H9 (cell line): ENCODE results near the gene PEAK3. TPM values are rescaled to one million over a fixed set of nuclear protein-coding genes. Genes with fewer than 3 reads are reported as not detected.

Experiments used
- DNase-seq: peaks from one replicate; pipeline ENCODE4 v3.0.0-alpha.2; 2017
- H2AFZ ChIP-seq: one replicate; pipeline ENCODE4 v1.6.1; 2013; ENCODE audit warnings: mild to moderate bottlenecking, low read length, control low read depth, moderate library complexity
- H2AK5ac ChIP-seq: 2 replicates; pipeline ENCODE4 v1.6.1; 2013; ENCODE audit warnings: low read length, control low read depth, mixed read lengths; ENCODE audit not compliant: insufficient read length
- H2BK120ac ChIP-seq: one replicate; pipeline ENCODE4 v1.6.1; 2013; ENCODE audit warnings: low read depth, mild to moderate bottlenecking, low read length, control low read depth, inconsistent platforms; ENCODE audit not compliant: poor library complexity, severe bottlenecking
- H2BK12ac ChIP-seq: 2 replicates; pipeline ENCODE4 v1.6.1; 2013; ENCODE audit warnings: low read length, control low read depth, mixed read lengths, low read depth; ENCODE audit not compliant: insufficient read length
- H2BK15ac ChIP-seq: 2 replicates; pipeline ENCODE4 v1.6.1; 2013; ENCODE audit warnings: low read depth, low read length, control low read depth
- H2BK20ac ChIP-seq: one replicate; pipeline ENCODE4 v1.6.1; 2013; ENCODE audit warnings: low read depth, mild to moderate bottlenecking, low read length, control low read depth, inconsistent platforms; ENCODE audit not compliant: poor library complexity, severe bottlenecking
- H2BK5ac ChIP-seq: 2 replicates; pipeline ENCODE4 v1.6.1; 2013; ENCODE audit warnings: low read length, control low read depth, mixed read lengths; ENCODE audit not compliant: insufficient read length
- H3K14ac ChIP-seq: 2 replicates; pipeline ENCODE4 v1.6.1; 2013; ENCODE audit warnings: low read length, control low read depth; ENCODE audit not compliant: insufficient read depth
- H3K18ac ChIP-seq: 2 replicates; pipeline ENCODE4 v1.6.1; 2013; ENCODE audit warnings: low read depth, mild to moderate bottlenecking, mixed read lengths, low read length, control low read depth; ENCODE audit not compliant: insufficient read length
- H3K23ac ChIP-seq: 2 replicates; pipeline ENCODE4 v1.6.1; 2013; ENCODE audit warnings: low read length, control low read depth, mixed read lengths, low read depth; ENCODE audit not compliant: insufficient read length
- H3K23me2 ChIP-seq: 2 replicates; pipeline ENCODE4 v1.6.1; 2013; ENCODE audit warnings: low read depth, mild to moderate bottlenecking, mixed read lengths, low read length, control low read depth; ENCODE audit not compliant: insufficient read length, poor library complexity, severe bottlenecking
- H3K27ac ChIP-seq: 2 replicates; pipeline ENCODE4 v1.5.1; 2013; ENCODE audit warnings: low read length, control low read depth, mixed read lengths, low read depth; ENCODE audit not compliant: insufficient read length
- H3K27me3 ChIP-seq: 2 replicates; pipeline ENCODE4 v1.6.1; 2013; ENCODE audit warnings: low read length, control low read depth, inconsistent platforms; ENCODE audit not compliant: insufficient read depth
- H3K4ac ChIP-seq: 2 replicates; pipeline ENCODE4 v1.6.1; 2013; ENCODE audit warnings: low read depth, mild to moderate bottlenecking, control low read depth, inconsistent platforms, low read length, moderate library complexity
- H3K4me1 ChIP-seq: 2 replicates; pipeline ENCODE4 v1.6.1; 2013; ENCODE audit warnings: low read length, control low read depth, inconsistent platforms; ENCODE audit not compliant: insufficient read depth
- H3K4me2 ChIP-seq: 2 replicates; pipeline ENCODE4 v1.6.1; 2013; ENCODE audit warnings: low read length, control low read depth, mixed read lengths; ENCODE audit not compliant: insufficient read length, insufficient read depth
- H3K56ac ChIP-seq: 2 replicates; pipeline ENCODE4 v1.6.1; 2013; ENCODE audit warnings: low read depth, mild to moderate bottlenecking, mixed read lengths, low read length, control low read depth; ENCODE audit not compliant: insufficient read length
- H3K79me1 ChIP-seq: 2 replicates; pipeline ENCODE4 v1.6.1; 2013; ENCODE audit warnings: low read depth, mild to moderate bottlenecking, moderate library complexity, low read length, control low read depth, inconsistent platforms; ENCODE audit not compliant: insufficient read depth, poor library complexity, severe bottlenecking
- H3K79me2 ChIP-seq: 2 replicates; pipeline ENCODE4 v1.6.1; 2013; ENCODE audit warnings: low read length, control low read depth, inconsistent platforms; ENCODE audit not compliant: insufficient read depth
- H3K9ac ChIP-seq: 2 replicates; pipeline ENCODE4 v1.6.1; 2013; ENCODE audit warnings: low read length, control low read depth, mixed read lengths; ENCODE audit not compliant: insufficient read length; ENCODE audit errors: extremely low read depth
- H3K9me3 ChIP-seq: one replicate; pipeline ENCODE4 v1.6.1; 2013; ENCODE audit warnings: low read depth, low read length, inconsistent platforms; ENCODE audit not compliant: control insufficient read depth
- H3T11ph ChIP-seq: one replicate; pipeline ENCODE4 v1.6.1; 2013; ENCODE audit warnings: mild to moderate bottlenecking, low read length, control low read depth, inconsistent platforms
- H4K20me1 ChIP-seq: one replicate; pipeline ENCODE4 v1.6.1; 2013; ENCODE audit not compliant: control insufficient read depth, insufficient read length, insufficient read depth
- H4K5ac ChIP-seq: 2 replicates; pipeline ENCODE4 v1.6.1; 2013; ENCODE audit warnings: low read depth, mild to moderate bottlenecking, mixed read lengths, low read length, control low read depth; ENCODE audit not compliant: insufficient read length
- H4K8ac ChIP-seq: replicated peaks from 2 replicates; pipeline ENCODE4 v1.6.1; 2013; ENCODE audit warnings: low read length, control low read depth, mixed read lengths, low read depth; ENCODE audit not compliant: insufficient read length
- H4K91ac ChIP-seq: 2 replicates; pipeline ENCODE4 v1.6.1; 2013; ENCODE audit warnings: low read depth, mild to moderate bottlenecking, moderate library complexity, mixed read lengths, low read length, control low read depth; ENCODE audit not compliant: insufficient read length
- H3K27ac Mint-ChIP-seq, 3 experiments: 2 replicates in 2 of 3; 3 replicates in 1 of 3; pipeline ENCODE4 v1.8.0; 2020 to 2021; ENCODE audit warnings: mixed read lengths in 3 of 3, mild to moderate bottlenecking in 1 of 3, moderate library complexity in 1 of 3
- H3K27me3 Mint-ChIP-seq: 2 replicates; pipeline ENCODE4 v1.8.0; 2021; ENCODE audit warnings: low read depth, mild to moderate bottlenecking, moderate library complexity, mixed read lengths
- H3K36me3 Mint-ChIP-seq, 3 experiments: 2 replicates in 2 of 3; 3 replicates in 1 of 3; pipeline ENCODE4 v1.8.0; 2020 to 2021; ENCODE audit warnings: low read depth in 3 of 3, mixed read lengths in 3 of 3; ENCODE audit not compliant: insufficient read depth in 1 of 3
- H3K4me1 Mint-ChIP-seq, 2 experiments: 2 replicates each; pipeline ENCODE4 v1.8.0; 2020; ENCODE audit warnings: mixed read lengths in 2 of 2
- H3K4me3 Mint-ChIP-seq, 2 experiments: 2 replicates in 1 of 2; 3 replicates in 1 of 2; pipeline ENCODE4 v1.8.0; 2020 to 2021; ENCODE audit warnings: mild to moderate bottlenecking in 2 of 2, mixed read lengths in 2 of 2, moderate library complexity in 1 of 2
- H3K9me3 Mint-ChIP-seq, 2 experiments: 2 replicates in 1 of 2; 3 replicates in 1 of 2; pipeline ENCODE4 v1.8.0; 2020; ENCODE audit warnings: mild to moderate bottlenecking in 2 of 2, mixed read lengths in 2 of 2, moderate library complexity in 1 of 2
- CTCF ChIP-seq: fragments of 200-600 bp; sonication (generic); conservative IDR thresholded peaks from 3 replicates; pipeline ENCODE4 v1.8.0; 2021; ENCODE audit warnings: antibody characterized with exemption, mild to moderate bottlenecking
- WGBS: extraction: QIAGEN DNeasy Blood & Tissue Kit; methylation state at CpG from one replicate; pipeline ENCODE4 v1.1.7; 2013; ENCODE audit warnings: missing lambda C conversion rate, low lambda C conversion rate, mixed read lengths; ENCODE audit not compliant: insufficient read length; ENCODE audit errors: extremely low coverage; 5-methylcytosine and 5-hydroxymethylcytosine counted together
- total RNA-seq: library from RNA; stranded (reverse); gene quantifications from 2 replicates; pipeline ENCODE4 v1.2.1, GENCODE V29; 2021

The PEAK3 gene
- total RNA-seq, 1 experiment from 2014 or later = not detected

- Histone ChIP-seq H3K23ac (no peak overlapping the region), H3K27ac (no peak overlapping the region), H3K14ac (no peak overlapping the region), H4K8ac (no peak overlapping the region), H3K23me2 (peaks cover 9% of the 10 kb centered on the region), H4K20me1 (peaks cover 3% of the 10 kb centered on the region), H2BK120ac (no peak overlapping the region), H2AFZ (no peak overlapping the region), H3K4me1 (peaks cover under 1% of the 10 kb centered on the region; the same call in 1 of the 2 replicates), H3K79me2 (peaks cover 3% of the 10 kb centered on the region; the same call in 1 of the 2 replicates), H4K5ac (no peak overlapping the region), H3K56ac (no peak overlapping the region), H3K18ac (no peak overlapping the region), H3K9me3 (no peaks in the 10 kb centered on the region), H2BK15ac (no peak overlapping the region), H3K4me2 (no peak overlapping the region), H2AK5ac (no peak overlapping the region), H2BK5ac (no peak overlapping the region), H3K9ac (no peak overlapping the region), H3K27me3 (no peaks in the 10 kb centered on the region), H2BK20ac (no peak overlapping the region), H3K79me1 (no peaks in the 10 kb centered on the region), H4K91ac (no peak overlapping the region), H3K4ac (no peak overlapping the region), H2BK12ac (no peak overlapping the region), H3T11ph (no peak overlapping the region)
- peaks cover 1% of the 10 kb centered on the region; the same call in 1 of the 2 replicates for H3K27me3 Mint-ChIP-seq
- no peak for DNase-seq
- H3K4me3 Mint-ChIP-seq = peak overlapping the region in 1 of 2 experiments; percentile 2; a peak in 1 of 5 replicates
- peaks cover 21 to 28% of the 10 kb centered on the region in 2 experiments for H3K4me1 Mint-ChIP-seq
- H3K27ac Mint-ChIP-seq = peak overlapping the region in 1 of 3 experiments; percentile 56; a peak in 3 of 7 replicates
- no peak for TF ChIP-seq CTCF
- H3K36me3 Mint-ChIP-seq = peaks cover 7 to 44% (median 37%) of the 10 kb centered on the region in 3 experiments
- H3K9me3 Mint-ChIP-seq = no peaks in the 10 kb centered on the region
- WGBS = no CpG with 5 or more reads among the region's 29 CpGs
Observed at GRCh38 chr19:2325281-2326046, 43.5 kb upstream of the PEAK3 start.
